A172 (cell line): ENCODE results near the gene ST6GALNAC1. TPM values are rescaled to one million over a fixed set of nuclear protein-coding genes. Genes with fewer than 3 reads are reported as not detected.
"Not testable (repeated sequence)": the region's sequence is repeated elsewhere in the genome, so short reads cannot be mapped to it uniquely, and the experiment has no call there.

Experiments used
- DNase-seq: peaks from one replicate; pipeline ENCODE4 v3.0.0-alpha.2; 2015; ENCODE audit warnings: low spot score
- total RNA-seq: library from RNA; depleted of rRNA; stranded (reverse); fragments of >200 nt; shearing (Covaris generic); gene quantifications from 2 replicates; pipeline ENCODE4 v1.2.3, GENCODE V29; 2014

The ST6GALNAC1 gene
- total RNA-seq, 1 experiment from 2014 or later, result not detected

DNA sequence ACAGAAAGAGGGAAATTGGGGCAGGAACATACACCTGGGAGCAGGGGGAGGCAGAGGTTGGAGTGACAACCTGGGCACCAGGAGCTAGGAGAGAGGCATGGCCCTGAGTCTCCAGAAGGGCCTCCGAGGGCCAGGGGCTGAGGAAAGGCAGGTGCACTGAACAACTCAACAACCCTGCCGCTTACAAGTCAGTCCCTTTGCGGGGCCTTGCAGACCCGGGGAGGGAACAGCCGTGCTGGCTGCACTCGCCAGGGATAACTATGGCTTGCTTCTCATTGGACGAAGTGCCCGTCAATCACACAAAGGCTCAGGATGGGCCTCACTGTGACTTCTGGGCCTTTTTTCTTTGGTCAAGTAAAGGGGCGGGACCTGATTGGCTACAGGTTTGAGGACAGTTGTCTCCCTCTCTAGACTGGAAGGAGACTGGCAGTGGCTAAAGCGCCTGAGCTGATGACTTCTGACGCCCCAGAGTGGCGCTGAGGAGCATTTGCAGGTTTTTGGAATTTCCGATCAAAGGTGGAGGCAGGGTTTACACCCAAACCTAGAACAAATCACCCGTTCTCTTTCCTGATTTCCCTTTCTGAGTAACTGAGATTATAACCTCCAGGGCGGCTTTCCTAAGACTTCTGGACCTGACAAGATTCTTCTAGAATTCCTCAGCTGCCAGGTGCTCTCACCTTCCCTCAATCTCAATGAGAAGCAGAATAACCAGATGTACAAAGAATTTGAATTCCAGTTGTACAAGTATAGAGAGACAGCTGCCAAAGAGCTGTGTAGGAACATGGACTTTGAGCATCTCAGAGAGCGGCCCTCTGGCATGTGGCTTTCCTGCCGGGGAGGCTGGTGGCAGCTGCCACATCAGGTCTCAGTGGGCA lies 30.3 kb downstream of the ST6GALNAC1 start:
- no peak for DNase-seq

DNA sequence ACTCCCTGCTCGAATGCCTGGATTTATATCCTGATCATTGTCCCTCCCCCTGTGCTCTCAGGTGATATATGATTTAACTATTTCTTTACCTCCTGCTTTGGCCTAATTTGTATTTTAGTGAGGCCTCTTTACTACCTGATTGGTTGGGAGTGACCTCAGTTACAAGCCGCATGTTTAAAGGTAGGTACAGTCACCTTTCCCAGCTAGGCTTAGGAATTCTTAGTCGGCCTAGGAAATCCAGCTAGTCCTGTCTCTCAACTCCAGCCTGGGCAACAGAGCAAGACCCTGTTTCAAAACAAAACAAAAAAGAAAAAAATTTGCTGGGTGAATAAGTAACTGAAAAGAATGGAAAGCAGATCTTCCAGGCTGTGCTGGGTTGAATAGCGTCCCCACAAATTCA lies 31.1 kb downstream of the ST6GALNAC1 start:
- DNase-seq, result no peak

DNA sequence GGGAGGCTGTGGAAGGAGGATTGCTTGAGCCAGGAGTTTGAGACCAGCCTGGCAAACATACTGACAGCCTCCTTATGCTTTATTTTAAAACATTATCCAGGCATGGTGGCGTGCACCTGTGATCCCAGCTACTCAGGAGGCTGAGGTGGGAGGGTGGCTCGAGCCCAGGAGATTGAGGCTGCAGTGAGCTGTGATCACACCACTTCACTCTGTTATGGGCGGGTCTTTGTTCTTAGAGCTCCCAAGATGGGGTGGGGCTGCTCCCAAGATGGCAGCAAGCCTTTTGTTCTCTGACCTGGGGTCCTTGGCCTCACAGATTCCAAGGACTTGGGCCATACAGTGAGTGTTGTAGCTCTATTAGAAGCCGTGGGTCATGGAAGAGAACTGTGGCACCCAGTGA lies 31.8 kb downstream of the ST6GALNAC1 start:
- no peak for DNase-seq

DNA sequence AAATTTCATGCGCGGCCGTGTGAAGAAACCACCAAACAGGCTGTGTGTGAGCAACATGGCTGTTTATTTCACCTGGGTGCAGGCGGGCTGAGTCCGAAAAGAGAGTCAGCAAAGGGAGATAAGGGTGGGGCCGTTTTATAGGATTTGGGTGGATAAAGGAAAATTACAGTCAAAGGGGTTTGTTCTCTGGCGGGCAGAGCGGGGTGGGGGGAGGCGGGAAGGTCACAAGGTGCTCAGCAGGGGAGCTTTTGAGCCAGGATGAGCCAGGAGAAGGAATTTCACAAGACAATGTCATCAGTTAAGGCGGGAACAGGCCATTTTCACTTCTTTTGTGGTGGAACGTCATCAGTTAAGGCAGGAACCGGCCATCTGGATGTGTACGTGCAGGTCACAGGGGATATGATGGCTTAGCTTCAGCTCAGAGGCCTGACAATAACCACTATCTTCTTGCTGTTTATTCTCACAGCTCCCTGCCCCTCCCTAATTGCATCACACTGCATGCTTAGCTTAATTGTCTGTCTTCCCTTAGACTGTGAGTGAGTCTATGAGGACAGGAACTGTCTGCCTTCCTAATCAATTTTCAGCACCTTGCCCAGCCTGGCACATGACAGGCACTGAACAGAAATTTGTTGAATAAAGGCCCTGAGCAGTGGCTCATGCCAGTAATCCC lies 32.3 kb downstream of the ST6GALNAC1 start:
- not testable (repeated sequence) for DNase-seq

DNA sequence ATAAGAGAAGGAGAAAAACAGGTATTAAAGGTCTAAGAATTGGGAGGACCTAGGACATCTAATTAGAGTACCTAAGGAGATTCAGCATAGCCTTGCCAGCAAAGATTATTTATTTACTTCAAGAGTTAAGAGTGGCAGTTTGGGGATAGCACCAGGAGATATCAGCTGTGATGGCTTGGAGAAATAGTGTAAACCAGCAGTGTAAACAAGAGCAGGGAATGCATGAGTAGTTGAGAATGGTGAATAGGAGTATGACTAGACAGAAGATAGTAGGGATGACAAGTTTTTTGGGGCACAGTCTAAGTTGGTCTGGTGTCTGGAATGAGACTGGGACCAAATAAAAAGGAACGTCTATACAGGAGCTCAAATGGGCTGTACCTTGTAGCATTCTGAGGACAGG lies 36.9 kb downstream of the ST6GALNAC1 start:
- not testable (repeated sequence) for DNase-seq

DNA sequence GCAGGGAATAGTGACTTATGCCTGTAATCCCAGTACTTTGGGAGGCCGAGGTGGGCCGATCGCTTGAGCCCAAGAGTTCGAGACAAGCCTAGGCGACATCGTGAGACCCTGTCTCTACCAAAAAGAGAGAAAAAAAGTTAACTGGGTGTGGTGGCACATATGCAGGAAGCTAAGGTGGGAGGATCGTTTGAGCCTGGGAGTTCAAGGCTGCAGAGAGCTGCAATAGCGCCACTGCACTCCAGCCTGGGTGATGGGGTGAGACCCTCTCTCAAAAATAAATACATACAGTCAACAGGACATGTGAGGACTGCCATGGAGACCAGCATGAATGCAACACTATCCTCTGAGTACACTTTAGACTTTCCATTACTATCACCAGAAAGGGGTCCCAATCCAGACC lies 42.5 kb downstream of the ST6GALNAC1 start:
- no peak for DNase-seq

DNA sequence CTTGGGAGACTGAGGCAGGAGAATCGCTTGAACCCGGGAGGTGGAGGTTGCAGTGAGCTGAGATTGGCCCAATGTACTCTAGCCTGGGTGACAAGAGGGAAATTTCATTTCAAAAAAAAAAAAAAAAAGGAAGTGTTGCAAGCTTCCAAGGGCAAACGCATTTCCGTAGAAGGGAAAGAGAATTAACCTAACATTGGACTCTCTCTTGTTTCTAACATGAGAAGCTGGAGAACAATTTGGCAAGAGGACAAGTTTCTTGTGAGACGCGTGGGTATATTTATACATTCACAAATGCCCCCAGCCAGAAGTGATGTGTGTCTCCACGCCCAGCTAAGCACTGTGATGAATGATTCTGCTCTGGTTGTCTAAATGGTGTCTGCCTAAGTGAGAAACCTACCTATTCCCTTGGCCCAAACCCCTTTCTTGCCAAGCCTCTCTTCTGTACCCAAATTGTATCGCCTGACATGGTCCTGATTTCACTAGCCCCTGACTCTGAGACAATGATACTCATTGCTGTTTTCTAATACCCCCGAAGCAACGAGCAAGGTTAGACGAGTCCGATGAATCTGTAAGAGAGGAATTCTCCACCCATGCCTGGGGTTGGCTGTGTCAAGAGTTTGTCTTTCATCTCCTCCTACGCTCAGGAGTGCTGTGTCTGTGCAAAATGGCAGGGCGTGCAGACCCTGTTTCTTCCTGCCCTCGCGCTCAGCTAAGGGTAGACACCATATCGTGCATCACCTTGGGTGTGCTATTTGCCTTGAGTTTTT lies 43.7 kb downstream of the ST6GALNAC1 start:
- DNase-seq, result no peak

DNA sequence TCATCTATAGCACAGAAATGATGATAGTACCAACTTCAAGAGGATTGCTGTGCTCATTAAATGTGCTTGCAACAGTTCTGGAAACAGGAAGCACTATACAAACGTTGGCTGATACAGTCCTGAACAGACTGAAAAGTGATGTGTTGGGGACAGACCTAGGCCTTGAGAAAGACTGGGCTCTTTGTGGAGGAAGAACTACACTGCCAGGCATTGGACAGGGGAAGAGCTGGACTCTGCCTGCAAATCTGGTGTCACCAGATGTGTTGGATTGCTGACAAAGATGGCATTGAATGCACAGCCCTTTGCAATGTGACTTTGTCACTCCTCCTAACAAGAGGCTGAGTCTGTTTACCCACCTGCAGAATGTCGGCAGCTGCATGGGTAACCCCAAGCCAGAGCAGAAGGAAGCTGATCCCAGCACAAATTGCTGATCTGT lies 45.5 kb downstream of the ST6GALNAC1 start:
- no peak for DNase-seq

DNA sequence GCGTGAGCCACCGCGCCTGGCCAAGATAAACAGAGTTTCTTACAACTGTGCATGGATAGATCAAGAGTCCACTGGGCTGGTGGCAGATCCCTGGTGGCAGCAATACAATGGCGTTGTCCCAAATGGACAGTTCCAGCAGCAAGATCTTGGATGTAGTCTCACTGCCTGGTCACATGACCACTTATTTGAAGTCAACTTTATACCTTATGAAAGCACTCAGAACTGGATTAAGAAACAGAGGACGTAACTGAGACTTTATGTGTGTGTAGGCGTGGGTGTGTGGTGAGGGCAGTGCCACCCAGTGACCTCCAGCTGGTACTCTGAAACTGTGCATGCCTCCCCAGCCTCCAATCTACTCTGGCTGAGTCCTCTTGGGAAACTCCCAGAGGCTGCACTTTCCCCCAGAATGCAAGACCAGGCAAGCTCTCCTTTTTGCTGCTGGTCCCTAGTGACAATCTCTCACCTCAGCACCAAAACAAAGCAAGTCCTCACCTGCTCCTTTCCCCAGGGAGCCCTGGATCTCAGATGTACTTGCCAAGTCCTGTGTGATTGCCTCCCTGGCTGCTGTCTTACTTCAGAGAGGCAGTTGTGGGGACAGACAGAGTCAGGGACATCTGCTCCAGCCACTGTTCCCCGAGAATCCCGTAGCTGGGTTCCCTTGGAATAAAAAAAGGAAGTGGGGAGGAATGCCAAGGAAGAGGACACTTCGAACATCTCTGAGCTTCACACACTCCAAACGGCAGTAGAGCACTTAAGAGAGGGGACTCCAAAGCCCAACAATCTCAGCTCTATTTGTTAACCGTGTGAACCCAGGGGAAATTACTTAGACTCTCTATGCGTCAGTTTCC lies 46.2 kb downstream of the ST6GALNAC1 start:
- no peak for DNase-seq

DNA sequence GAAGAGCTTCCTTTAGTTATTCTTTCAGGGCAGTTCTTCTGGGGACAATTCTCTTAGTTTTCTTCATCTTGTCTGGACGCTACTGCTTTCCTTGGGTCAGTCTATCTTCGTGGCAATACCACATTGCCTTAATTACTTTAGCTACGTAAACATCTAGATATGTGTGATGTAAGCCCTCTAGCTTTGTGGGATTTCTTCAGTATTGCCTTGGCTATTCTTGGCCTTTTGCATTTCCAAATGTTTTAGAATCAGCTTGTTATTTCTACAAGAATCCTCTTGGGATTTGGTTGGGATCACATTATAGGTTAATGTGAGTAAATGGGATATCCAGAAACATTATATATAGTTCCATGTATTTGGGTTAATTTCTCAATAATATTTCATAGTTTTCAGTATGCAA lies 48.9 kb downstream of the ST6GALNAC1 start:
- DNase-seq, result no peak

DNA sequence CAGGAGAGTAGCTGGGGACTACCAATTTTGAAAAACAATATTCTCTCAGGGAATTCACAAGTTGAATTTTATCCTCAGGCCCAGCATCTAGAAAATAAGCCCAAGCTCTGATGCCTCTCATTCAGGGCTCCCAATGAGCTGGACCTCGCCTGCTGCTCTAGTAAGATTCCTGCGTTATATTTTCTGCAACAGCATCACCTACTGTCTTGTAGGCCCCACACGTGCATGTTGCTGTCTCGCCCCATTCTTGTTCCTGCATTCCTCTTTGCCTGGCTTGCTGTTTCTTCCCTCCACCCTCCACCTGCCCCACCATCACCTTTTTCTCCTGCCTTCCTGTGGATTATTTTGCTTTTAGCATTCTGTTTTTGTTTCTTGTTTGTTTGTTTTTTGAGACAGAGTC lies 49.6 kb downstream of the ST6GALNAC1 start:
- DNase-seq, result no peak

DNA sequence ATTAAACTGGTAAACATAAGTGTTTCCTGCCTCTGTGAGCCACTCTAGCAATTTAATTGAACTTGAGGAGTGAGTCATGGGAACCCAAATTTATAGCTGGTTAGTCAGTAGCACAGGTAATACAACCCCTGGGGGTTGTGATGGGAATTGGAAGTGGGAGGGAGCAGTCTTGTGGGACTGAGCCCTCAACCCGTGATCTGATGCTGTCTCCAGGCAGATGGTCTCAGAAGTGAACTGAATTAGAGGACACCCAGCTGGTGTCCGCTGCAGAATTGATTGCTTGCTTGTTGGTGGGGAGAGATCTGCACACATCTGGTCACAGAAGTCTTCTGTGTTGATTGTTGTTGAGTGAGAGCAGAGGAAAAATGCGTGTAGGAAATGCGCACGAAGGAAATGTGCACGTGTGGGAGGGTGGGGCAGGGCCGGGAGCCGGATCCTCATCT lies 50.2 kb downstream of the ST6GALNAC1 start:
- peak; percentile 76 for DNase-seq

DNA sequence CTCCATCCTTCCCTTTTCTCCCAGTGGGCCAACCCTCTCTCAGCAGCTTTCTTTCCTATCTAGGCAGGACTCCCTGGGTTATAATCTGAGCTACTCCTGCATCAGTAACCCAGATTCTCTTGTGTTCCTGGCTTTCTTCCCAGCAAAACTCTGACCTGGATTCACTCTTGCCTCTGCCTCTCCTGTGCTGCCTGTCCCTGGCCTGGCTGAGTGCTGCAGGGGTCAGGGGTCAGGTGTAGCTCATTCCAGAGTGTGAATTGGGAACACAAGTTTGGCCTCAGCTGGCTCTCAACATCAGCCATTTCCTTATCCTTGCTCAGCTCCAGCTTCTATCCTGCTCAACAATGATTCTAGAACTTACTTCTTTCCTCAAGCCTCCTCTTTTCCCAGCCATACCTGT lies 55.4 kb downstream of the ST6GALNAC1 start:
- DNase-seq, result no peak

DNA sequence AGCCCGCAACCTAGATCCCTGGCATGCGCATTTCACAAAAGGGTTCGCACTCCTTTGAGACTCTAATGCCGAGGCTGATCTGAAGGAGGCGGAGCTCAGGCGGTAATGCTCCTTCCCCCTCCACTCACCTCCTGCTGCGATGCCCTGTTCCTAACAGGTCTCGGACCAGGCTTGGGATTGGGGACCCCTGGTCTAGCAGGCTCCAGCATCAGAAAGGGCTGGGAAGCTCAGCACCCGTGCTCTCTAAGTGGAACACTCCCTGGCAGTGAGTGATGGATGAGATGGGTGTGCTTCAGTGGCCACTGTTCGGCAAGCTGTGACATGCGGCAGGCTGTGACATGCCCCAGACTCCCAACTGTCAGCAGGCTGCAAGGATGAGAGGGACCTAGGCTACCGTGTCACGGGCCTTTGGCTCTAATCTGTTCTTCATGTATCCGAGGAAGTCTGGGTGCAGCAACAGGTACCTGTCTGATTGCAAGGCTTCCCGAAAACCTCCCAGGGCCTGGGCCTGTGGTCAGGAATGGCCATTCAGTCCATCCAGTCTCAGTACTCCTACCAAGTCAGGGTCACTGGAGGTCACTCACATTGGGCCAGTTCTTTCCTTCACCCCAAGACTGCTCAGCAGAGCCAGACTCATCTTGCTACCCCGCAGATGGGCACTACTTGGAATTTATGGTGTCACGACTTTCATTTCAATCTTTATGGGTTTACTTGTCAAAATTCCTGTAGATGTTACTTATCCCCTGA lies 56.6 kb downstream of the ST6GALNAC1 start:
- no peak for DNase-seq

DNA sequence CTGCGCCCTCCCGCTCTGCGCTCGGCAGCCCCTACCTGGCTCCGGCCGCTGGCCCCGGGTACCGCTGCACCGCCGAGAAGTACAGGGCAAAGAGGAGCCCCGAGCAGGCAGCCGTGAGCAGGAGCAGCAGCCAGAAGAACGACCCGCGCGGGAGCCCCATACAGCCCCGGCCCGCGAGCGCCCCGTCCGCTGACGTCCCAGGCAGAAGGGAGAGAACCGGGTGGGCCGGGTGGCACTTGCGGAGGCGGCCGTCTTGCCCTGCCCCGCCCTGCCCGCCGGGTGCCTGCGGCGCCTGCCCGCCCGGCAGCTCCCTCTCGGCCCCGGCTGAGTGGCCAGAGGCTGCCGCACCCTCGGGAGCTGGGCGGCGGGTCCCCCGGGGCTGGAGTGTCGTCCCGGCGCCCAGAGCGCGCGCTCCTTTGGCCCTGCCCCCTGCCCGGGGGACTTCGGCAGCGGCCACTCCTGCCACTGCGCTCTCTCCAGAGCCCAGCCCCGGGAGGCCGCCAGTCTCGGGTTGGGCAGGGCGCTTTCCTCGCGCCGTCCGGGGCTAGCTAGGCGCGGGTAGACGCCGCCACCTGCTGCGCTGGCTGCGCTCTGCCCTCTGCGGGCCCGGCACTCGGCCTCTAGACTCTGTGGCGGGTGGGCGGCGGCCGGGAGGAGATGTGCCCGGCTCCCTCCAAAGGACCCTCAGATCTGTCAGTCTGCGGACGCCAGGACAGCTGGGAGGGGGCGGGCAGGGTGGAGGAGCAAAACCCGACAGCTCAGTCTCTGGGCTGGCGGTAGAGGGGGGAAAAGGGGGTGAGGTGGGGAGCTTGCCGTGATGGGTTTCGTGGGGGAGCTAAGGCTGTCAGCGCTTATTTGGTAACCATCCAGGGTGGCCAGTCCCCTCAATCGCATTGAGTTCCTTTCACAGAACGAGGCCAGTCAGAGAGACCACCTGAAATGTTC lies 57.6 kb downstream of the ST6GALNAC1 start, which contains the start of gene ST6GALNAC2:
TSS of gene ST6GALNAC2 (minus strand) at position 212 of the 945 bp plus-strand sequence. CDS start at position 160, 52 bp downstream.
- peak; percentile 53 for DNase-seq

DNA sequence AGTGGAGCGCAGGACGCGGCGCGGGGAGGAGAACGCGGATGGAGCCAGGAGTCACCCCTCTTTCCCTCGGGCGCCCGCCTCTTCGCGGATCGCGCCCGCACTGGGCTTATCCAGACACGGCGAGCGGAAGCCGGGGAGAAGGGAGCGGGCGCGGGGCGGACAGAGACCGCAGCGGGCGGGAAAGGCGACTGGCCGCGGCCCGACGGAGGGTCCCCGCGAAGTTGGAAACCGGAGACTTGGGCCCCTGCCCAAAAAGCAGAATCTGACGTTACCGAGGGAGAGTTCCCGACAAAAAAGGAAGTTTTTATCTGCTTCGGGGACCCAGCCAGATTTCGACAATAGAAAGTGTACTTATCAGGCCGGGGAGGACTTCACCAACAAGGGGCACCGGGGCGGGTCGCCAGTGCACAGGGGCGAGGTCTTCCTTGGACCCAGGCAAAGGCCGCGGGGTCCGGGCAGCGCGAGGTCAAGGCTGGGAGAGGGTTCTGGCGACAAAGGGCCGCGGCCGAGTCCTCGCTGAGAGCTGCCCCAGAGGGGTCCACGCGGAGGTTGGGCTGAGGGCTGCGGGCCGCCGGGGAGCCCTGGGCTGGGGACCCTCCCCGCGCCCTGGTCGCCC lies 58.4 kb downstream of the ST6GALNAC1 start:
- DNase-seq, result no peak

DNA sequence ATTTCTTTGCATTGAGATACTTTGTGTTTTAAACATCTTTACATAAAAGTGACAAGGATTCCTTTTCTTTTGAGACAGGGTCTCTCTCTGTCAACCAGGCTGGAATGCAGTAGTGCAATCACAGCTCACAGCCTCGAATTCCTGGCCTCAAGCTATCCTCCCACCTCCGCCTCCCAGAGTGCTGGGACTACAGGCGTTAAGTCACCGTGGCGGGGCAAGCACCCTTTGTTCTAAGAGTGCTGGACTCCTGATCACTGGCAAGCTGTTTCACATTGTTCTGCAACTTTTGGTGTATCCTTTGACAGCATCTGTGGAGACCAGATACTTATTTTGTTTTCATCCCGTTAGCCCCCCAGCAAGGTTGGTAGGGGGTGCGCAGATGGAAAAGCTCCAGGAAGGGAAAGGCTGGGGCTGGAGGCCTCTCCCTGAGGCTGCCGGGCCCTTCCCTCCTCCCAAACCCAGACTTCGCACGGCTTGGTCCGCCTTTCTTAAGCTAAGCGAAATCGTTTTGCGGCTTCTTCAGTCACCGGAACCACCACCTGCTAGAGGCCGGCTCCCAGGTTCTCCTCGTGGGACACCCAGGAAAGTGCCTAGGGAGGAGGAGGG lies 59.0 kb downstream of the ST6GALNAC1 start:
- no peak for DNase-seq

DNA sequence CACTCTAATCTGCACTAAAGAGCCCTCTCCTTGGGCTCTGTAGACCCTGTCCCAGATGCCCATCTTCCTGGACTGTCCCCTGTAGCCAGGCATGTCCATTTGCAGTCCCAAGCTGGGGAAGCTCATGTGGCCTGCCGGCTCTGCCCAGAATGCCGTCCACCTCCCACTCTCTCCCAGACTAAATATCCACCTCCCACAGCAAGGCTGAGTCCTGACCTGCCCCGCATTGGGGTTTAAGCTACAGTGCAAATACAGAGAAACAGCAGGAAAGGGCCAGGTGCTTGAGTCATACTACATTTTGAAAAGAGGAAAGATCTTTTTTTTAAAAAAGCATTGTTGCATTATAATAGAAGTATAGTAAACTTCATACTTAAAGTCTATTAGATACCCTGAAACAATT lies 60.9 kb downstream of the ST6GALNAC1 start:
- no peak for DNase-seq
